Panc1 (cell line): ENCODE results near the gene IQGAP1. TPM values are rescaled to one million over a fixed set of nuclear protein-coding genes. Genes with fewer than 3 reads are reported as not detected.

Experiments used
- ATAC-seq: fragments of 200-7000 bp; cut with Tn5 transposase; 2 replicates; pipeline ENCODE4 v1.9.1; 2020; ENCODE audit warnings: mild to moderate bottlenecking, moderate library complexity
- BruUV-seq: library from RNA; stranded (reverse); fragments of 400-500 nt; replicated peaks from 2 replicates; lab custom pipeline; 2021; lab: Mats Ljungman, UMichigan
- CTCF ChIA-PET: fragments of 300-600 bp; sonication (Branson Sonifier 250); formaldehyde crosslinking; loops from one replicate; lab custom pipeline; 2022; ENCODE audit warnings: antibody characterized with exemption; lab: Charles Lee
- POLR2A ChIA-PET: fragments of 300-600 bp; sonication (Branson Sonifier 250); formaldehyde crosslinking; loops from one replicate; lab custom pipeline; 2022; ENCODE audit warnings: antibody characterized with exemption; lab: Charles Lee
- DNase-seq: peaks from one replicate; pipeline ENCODE4 v3.0.0-alpha.2; 2010; ENCODE audit warnings: low read depth, low spot score
- H3K27ac ChIP-seq: 2 replicates; pipeline ENCODE4 v1.5.1; 2011; ENCODE audit warnings: mild to moderate bottlenecking, low read length, inconsistent platforms
- H3K27me3 ChIP-seq: fragments of 200-500 bp; sonication (Bioruptor generic); 2 replicates; pipeline ENCODE4 v1.6.0; 2014; ENCODE audit warnings: low read length, inconsistent platforms; ENCODE audit not compliant: control insufficient read depth, insufficient read depth
- H3K36me3 ChIP-seq: fragments of 200-500 bp; sonication (Bioruptor generic); 2 replicates; pipeline ENCODE4 v1.5.1; 2014; ENCODE audit warnings: inconsistent platforms, mild to moderate bottlenecking, low read length, moderate library complexity; ENCODE audit not compliant: control insufficient read depth, insufficient read depth
- H3K4me1 ChIP-seq: 2 replicates; pipeline ENCODE4 v1.5.1; 2011; ENCODE audit warnings: inconsistent platforms, mild to moderate bottlenecking, low read length, moderate library complexity; ENCODE audit not compliant: control insufficient read depth, insufficient read depth
- H3K4me3 ChIP-seq, 2 experiments: 2 replicates each; pipeline ENCODE4 v1.5.1; 2011 to 2012; ENCODE audit warnings: low read depth in 2 of 2, low read length in 2 of 2, mild to moderate bottlenecking in 2 of 2, inconsistent platforms in 1 of 2, moderate library complexity in 1 of 2
- H3K9me3 ChIP-seq: fragments of 200-500 bp; sonication (Bioruptor generic); 2 replicates; pipeline ENCODE4 v1.5.1; 2014; ENCODE audit warnings: low read depth, mild to moderate bottlenecking, inconsistent platforms, low read length, moderate library complexity; ENCODE audit not compliant: control insufficient read depth, insufficient read depth
- POLR2AphosphoS5 ChIP-seq: IDR thresholded peaks from 2 replicates; pipeline ENCODE4 v1.6.1; 2012; ENCODE audit warnings: mild to moderate bottlenecking, low read depth, low read length, moderate library complexity
- SIN3A ChIP-seq: IDR thresholded peaks from 2 replicates; pipeline ENCODE4 v1.6.1; 2012; ENCODE audit warnings: low read depth, mild to moderate bottlenecking, low read length, moderate library complexity, borderline replicate concordance; ENCODE audit not compliant: insufficient read depth
- TCF7L2 ChIP-seq: IDR thresholded peaks from 2 replicates; pipeline ENCODE4 v1.6.1; 2011; ENCODE audit warnings: mild to moderate bottlenecking, low read depth, low read length, inconsistent platforms
- in situ Hi-C: cut with HindIII; loops from 2 replicates; pipeline ENCODE4 v1.10.0; 2016; ENCODE audit warnings: low sequenced_read_pairs, low pct_unique_long_range_greater_than_20kb
- intact Hi-C: fragments of 100-400 bp; cut with micrococcal nuclease; formaldehyde crosslinking; loops from one replicate; pipeline ENCODE4 v1.10.0; 2022; ENCODE audit not compliant: unreplicated experiment
- total RNA-seq: library from RNA; stranded (reverse); gene quantifications from one replicate; pipeline ENCODE4 v1.2.1, GENCODE V29; 2021; ENCODE audit not compliant: unreplicated experiment
- TF ChIP-seq, protein P1 (sequence below), 2 experiments: IDR thresholded peaks; 2 replicates each; pipeline ENCODE4 v1.6.1; 2011 to 2012; ENCODE audit warnings: low read depth in 2 of 2, control low read depth in 1 of 2, low read length in 1 of 2, mild to moderate bottlenecking in 1 of 2, moderate library complexity in 1 of 2; ENCODE audit not compliant: insufficient read depth in 1 of 2
- TF ChIP-seq, protein P2 (sequence below): fragments of 450-650 bp; IDR thresholded peaks from 2 replicates; pipeline ENCODE4 v1.5.1; 2017; ENCODE audit warnings: mild to moderate bottlenecking

The IQGAP1 gene
- total RNA-seq, 1 experiment from 2014 or later, result 228 TPM

DNA sequence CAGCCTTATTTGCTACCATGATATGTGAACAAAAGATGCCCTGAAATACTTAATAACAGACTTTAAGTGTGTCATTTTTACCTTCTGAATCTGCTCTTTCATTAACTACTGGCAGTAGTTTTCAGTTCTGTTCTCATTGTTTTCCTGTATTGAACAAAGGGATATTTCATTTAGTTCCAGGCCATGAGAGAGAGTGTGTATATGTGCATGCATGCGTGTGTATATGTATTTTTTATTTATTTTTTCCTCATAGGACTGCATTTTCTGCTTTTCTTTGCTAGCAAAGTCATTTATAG is 94.9 kb downstream of the IQGAP1 start:
- TF ChIP-seq, protein P1, sequence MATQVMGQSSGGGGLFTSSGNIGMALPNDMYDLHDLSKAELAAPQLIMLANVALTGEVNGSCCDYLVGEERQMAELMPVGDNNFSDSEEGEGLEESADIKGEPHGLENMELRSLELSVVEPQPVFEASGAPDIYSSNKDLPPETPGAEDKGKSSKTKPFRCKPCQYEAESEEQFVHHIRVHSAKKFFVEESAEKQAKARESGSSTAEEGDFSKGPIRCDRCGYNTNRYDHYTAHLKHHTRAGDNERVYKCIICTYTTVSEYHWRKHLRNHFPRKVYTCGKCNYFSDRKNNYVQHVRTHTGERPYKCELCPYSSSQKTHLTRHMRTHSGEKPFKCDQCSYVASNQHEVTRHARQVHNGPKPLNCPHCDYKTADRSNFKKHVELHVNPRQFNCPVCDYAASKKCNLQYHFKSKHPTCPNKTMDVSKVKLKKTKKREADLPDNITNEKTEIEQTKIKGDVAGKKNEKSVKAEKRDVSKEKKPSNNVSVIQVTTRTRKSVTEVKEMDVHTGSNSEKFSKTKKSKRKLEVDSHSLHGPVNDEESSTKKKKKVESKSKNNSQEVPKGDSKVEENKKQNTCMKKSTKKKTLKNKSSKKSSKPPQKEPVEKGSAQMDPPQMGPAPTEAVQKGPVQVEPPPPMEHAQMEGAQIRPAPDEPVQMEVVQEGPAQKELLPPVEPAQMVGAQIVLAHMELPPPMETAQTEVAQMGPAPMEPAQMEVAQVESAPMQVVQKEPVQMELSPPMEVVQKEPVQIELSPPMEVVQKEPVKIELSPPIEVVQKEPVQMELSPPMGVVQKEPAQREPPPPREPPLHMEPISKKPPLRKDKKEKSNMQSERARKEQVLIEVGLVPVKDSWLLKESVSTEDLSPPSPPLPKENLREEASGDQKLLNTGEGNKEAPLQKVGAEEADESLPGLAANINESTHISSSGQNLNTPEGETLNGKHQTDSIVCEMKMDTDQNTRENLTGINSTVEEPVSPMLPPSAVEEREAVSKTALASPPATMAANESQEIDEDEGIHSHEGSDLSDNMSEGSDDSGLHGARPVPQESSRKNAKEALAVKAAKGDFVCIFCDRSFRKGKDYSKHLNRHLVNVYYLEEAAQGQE (IDR thresholded peaks at IDR 0.05; ENCODE audit: insufficient read depth in 1 of 2, low read depth in 2 of 2, low read length in 1 of 2), result no peak
- TF ChIP-seq POLR2AphosphoS5 (no peak), SIN3A (no peak), TCF7L2 (no peak)
- TF ChIP-seq, protein P2, sequence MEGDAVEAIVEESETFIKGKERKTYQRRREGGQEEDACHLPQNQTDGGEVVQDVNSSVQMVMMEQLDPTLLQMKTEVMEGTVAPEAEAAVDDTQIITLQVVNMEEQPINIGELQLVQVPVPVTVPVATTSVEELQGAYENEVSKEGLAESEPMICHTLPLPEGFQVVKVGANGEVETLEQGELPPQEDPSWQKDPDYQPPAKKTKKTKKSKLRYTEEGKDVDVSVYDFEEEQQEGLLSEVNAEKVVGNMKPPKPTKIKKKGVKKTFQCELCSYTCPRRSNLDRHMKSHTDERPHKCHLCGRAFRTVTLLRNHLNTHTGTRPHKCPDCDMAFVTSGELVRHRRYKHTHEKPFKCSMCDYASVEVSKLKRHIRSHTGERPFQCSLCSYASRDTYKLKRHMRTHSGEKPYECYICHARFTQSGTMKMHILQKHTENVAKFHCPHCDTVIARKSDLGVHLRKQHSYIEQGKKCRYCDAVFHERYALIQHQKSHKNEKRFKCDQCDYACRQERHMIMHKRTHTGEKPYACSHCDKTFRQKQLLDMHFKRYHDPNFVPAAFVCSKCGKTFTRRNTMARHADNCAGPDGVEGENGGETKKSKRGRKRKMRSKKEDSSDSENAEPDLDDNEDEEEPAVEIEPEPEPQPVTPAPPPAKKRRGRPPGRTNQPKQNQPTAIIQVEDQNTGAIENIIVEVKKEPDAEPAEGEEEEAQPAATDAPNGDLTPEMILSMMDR, result no peak
- BruUV-seq, result no TSS peak
- Histone ChIP-seq H3K4me3 (no peak overlapping the region), H3K9me3 (no peaks in the 10 kb centered on the region), H3K4me1 (peaks cover 6% of the 10 kb centered on the region; the same call in 1 of the 2 replicates), H3K27me3 (no peaks in the 10 kb centered on the region), H3K36me3 (peaks cover 41% of the 10 kb centered on the region), H3K27ac (no peak overlapping the region)
- intact Hi-C loops (no loop called here), in situ Hi-C loops (no loop called here)
- CTCF ChIA-PET, result interaction anchor here (0.6 to 2.7 kb wide), 3 partner anchors 152 to 451 kb away, joined by 3 to 26 read pairs (median 4); no protein-coding TSS in a partner anchor
- POLR2A ChIA-PET, result no interaction called here
- ATAC-seq, result no peak
- no peak for DNase-seq

DNA sequence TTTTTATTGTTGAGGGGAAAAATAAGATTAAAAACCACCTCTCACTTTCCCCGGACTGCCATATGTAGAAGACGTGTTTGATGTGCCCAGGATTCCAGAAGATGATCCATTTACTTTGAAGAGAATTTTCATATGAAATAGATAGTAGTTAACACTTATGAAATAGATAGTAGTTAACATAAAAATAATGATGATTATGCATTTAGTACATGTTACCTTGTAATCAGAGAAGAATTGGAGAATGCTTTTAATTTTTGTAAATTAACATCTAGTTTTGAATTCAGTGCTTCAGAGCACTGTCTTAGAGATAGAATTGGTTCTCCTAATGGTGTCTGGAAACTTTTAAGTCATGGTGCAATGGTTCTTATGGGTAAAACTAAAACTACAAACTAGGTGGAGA is 95.6 kb downstream of the IQGAP1 start:
- intact Hi-C loops, result no loop called here
- ChIA-PET POLR2A (no interaction called here), CTCF (no interaction called here)
- no TSS peak for BruUV-seq
- H3K4me1 ChIP-seq, result peaks cover 4% of the 10 kb centered on the region; the same call in 1 of the 2 replicates
- no peak for ATAC-seq
- DNase-seq, result no peak
- H3K4me3 ChIP-seq, result no peak overlapping the region
- H3K27me3 ChIP-seq, result no peaks in the 10 kb centered on the region
- TF ChIP-seq, protein P1 (IDR thresholded peaks at IDR 0.05; ENCODE audit: insufficient read depth in 1 of 2, low read depth in 2 of 2, low read length in 1 of 2), result no peak
- in situ Hi-C loops, result no loop called here
- H3K36me3 ChIP-seq, result peaks cover 43% of the 10 kb centered on the region
- no peak overlapping the region for H3K27ac ChIP-seq
- H3K9me3 ChIP-seq, result no peaks in the 10 kb centered on the region
